GM23248 (cell line): ENCODE results near the gene ACTL6B. TPM values are rescaled to one million over a fixed set of nuclear protein-coding genes. Genes with fewer than 3 reads are reported as not detected.
A peak's percentile ranks its signal among the peaks of the same experiment; 100 is the strongest.

Experiments
- DNase-seq: peaks from one replicate; pipeline ENCODE4 v3.0.0-alpha.2; 2015
- H2AFZ ChIP-seq: fragments of 200-600 bp; sonication (generic); 2 replicates; pipeline ENCODE4 v1.6.1; 2016; ENCODE audit warnings: antibody characterized with exemption
- H3F3A ChIP-seq: fragments of 200-600 bp; sonication (generic); 2 replicates; pipeline ENCODE4 v1.6.1; 2016; ENCODE audit warnings: mild to moderate bottlenecking, antibody characterized with exemption, mixed run types; ENCODE audit not compliant: insufficient read depth
- H3K27ac ChIP-seq: fragments of 200-600 bp; sonication (generic); 2 replicates; pipeline ENCODE4 v1.5.1; 2016; ENCODE audit warnings: mild to moderate bottlenecking
- H3K27me3 ChIP-seq: fragments of 200-600 bp; sonication (generic); replicated peaks from 2 replicates; pipeline ENCODE4 v1.6.1; 2016; ENCODE audit warnings: mild to moderate bottlenecking; ENCODE audit not compliant: insufficient read depth
- H3K36me3 ChIP-seq: fragments of 200-600 bp; sonication (generic); 2 replicates; pipeline ENCODE4 v1.6.1; 2016; ENCODE audit warnings: low read depth, mild to moderate bottlenecking
- H3K4me1 ChIP-seq: fragments of 200-600 bp; sonication (generic); 2 replicates; pipeline ENCODE4 v1.6.1; 2016; ENCODE audit warnings: mild to moderate bottlenecking; ENCODE audit not compliant: insufficient read depth
- H3K4me2 ChIP-seq: fragments of 200-600 bp; sonication (generic); one replicate; pipeline ENCODE4 v1.6.1; 2016; ENCODE audit warnings: mild to moderate bottlenecking; ENCODE audit not compliant: unreplicated experiment
- H3K4me3 ChIP-seq: fragments of 200-600 bp; sonication (generic); 2 replicates; pipeline ENCODE4 v1.5.1; 2016; ENCODE audit warnings: mild to moderate bottlenecking
- H3K79me2 ChIP-seq: fragments of 200-600 bp; sonication (generic); 2 replicates; pipeline ENCODE4 v1.6.1; 2016; ENCODE audit warnings: mild to moderate bottlenecking; ENCODE audit not compliant: insufficient read depth
- H3K9ac ChIP-seq: fragments of 200-600 bp; sonication (generic); 2 replicates; pipeline ENCODE4 v1.6.1; 2016; ENCODE audit warnings: mild to moderate bottlenecking
- H3K9me2 ChIP-seq: fragments of 200-600 bp; sonication (generic); 2 replicates; pipeline ENCODE4 v1.6.1; 2016; ENCODE audit warnings: mixed run types, mild to moderate bottlenecking, moderate library complexity; ENCODE audit not compliant: insufficient read depth
- H3K9me3 ChIP-seq: fragments of 200-600 bp; sonication (generic); one replicate; pipeline ENCODE4 v1.6.1; 2017; ENCODE audit warnings: low read depth
- H4K20me1 ChIP-seq: fragments of 200-600 bp; sonication (generic); 2 replicates; pipeline ENCODE4 v1.6.0; 2016; ENCODE audit not compliant: insufficient read depth
- EZH2 ChIP-seq: fragments of 200-600 bp; sonication (generic); IDR thresholded peaks from 2 replicates; pipeline ENCODE4 v1.6.1; 2018; ENCODE audit warnings: antibody characterized with exemption, mild to moderate bottlenecking; ENCODE audit not compliant: insufficient read depth, poor library complexity, severe bottlenecking
- EZH2phosphoT487 ChIP-seq: fragments of 200-600 bp; sonication (generic); IDR thresholded peaks from 2 replicates; pipeline ENCODE4 v1.6.1; 2018; ENCODE audit warnings: antibody characterized with exemption, moderate library complexity, mild to moderate bottlenecking, low read depth; ENCODE audit not compliant: insufficient read depth
- WGBS, 2 experiments: methylation state at CpG; one replicate each; pipeline ENCODE4 v1.1.6; 2015 to 2017; ENCODE audit warnings: low lambda C conversion rate in 2 of 2, low coverage in 1 of 2; ENCODE audit errors: missing lambda C conversion rate in 2 of 2; 5-methylcytosine and 5-hydroxymethylcytosine counted together
- in situ Hi-C: fragments of 300-500 bp; cut with MboI; formaldehyde crosslinking; loops from 2 replicates; pipeline ENCODE4 v1.15.0; 2020
- polyA plus RNA-seq: library from polyadenylated mRNA; unstranded; fragments of >200 nt; fragmentation: Nextera tagmentation; extraction: Ambion mirVana; gene quantifications from 2 replicates; pipeline ENCODE4 v1.2.1, GENCODE V29; 2016
- total RNA-seq: library from RNA; depleted of rRNA; stranded (reverse); fragments of >200 nt; shearing (Covaris generic); gene quantifications from 2 replicates; pipeline ENCODE4 v1.2.3, GENCODE V29; 2014

Gene ACTL6B
- total and polyA plus RNA-seq, 2 experiments from 2014 or later, result not detected

GRCh38 chr7:100687751-100688300 is 31.6 kb upstream of the ACTL6B start:
- Histone ChIP-seq H3K27me3 (no peaks in the 10 kb centered on the region), H3K4me3 (no peak overlapping the region), H3K4me2 (no peak overlapping the region), H3K9ac (peak overlapping the region; percentile 31; the same call in 1 of the 2 replicates), H3K36me3 (no peaks in the 10 kb centered on the region; the same call in 1 of the 2 replicates), H3K9me3 (no peaks in the 10 kb centered on the region), H3K27ac (no peak overlapping the region), H3K9me2 (no peaks in the 10 kb centered on the region), H3K4me1 (peaks cover 17% of the 10 kb centered on the region), H3K79me2 (peaks cover 52% of the 10 kb centered on the region), H2AFZ (no peak overlapping the region), H4K20me1 (peaks cover 6% of the 10 kb centered on the region; the same call in 1 of the 2 replicates), H3F3A (peaks cover 10% of the 10 kb centered on the region)
- in situ Hi-C loops, result no loop called here
- no peak for TF ChIP-seq EZH2phosphoT487
- TF ChIP-seq EZH2, result no peak
- 70 to 74% methylated on average over 18 to 25 of the region's 25 CpGs for WGBS, 2 experiments
- peak; percentile 70 for DNase-seq

GRCh38 chr7:100687261-100687660 is 31.0 kb upstream of the ACTL6B start:
- H3K36me3 ChIP-seq, result no peaks in the 10 kb centered on the region; the same call in 1 of the 2 replicates
- TF ChIP-seq EZH2, result no peak
- no peak for TF ChIP-seq EZH2phosphoT487

GRCh38 chr7:100686822-100687211 is 30.6 kb upstream of the ACTL6B start:
- no peak overlapping the region for H3K9ac ChIP-seq
- H2AFZ ChIP-seq, result no peak overlapping the region
- in situ Hi-C loops, result no loop called here
- no peaks in the 10 kb centered on the region for H3K27me3 ChIP-seq
- DNase-seq, result no peak
- H3K9me3 ChIP-seq, result no peaks in the 10 kb centered on the region
- H3K4me1 ChIP-seq, result peaks cover 8% of the 10 kb centered on the region; the same call in 1 of the 2 replicates
- peaks cover 6% of the 10 kb centered on the region; the same call in 1 of the 2 replicates for H4K20me1 ChIP-seq
- H3K36me3 ChIP-seq, result no peaks in the 10 kb centered on the region; the same call in 1 of the 2 replicates
- WGBS, 2 experiments, result 93 to 94% methylated on average over 17 of the region's 17 CpGs
- no peaks in the 10 kb centered on the region for H3K9me2 ChIP-seq
- no peak for TF ChIP-seq EZH2
- no peak for TF ChIP-seq EZH2phosphoT487
- no peak overlapping the region for H3K27ac ChIP-seq
- H3K4me2 ChIP-seq, result no peak overlapping the region
- 0 out of 2 replicates have a peak, but pooled peaks cover under 1% of the 10 kb centered on the region for H3F3A ChIP-seq
- H3K4me3 ChIP-seq, result no peak overlapping the region
- H3K79me2 ChIP-seq, result peaks cover 42% of the 10 kb centered on the region

More at GRCh38 chr7:100687261-100687660, 31.0 kb upstream of the ACTL6B start:
- H4K20me1 ChIP-seq, result peaks cover 6% of the 10 kb centered on the region; the same call in 1 of the 2 replicates
- H3K4me2 ChIP-seq, result no peak overlapping the region
- no peaks in the 10 kb centered on the region for H3K9me2 ChIP-seq
- H3F3A ChIP-seq, result peaks cover 4% of the 10 kb centered on the region; the same call in 1 of the 2 replicates
- no peaks in the 10 kb centered on the region for H3K27me3 ChIP-seq
- H3K4me1 ChIP-seq, result peaks cover 13% of the 10 kb centered on the region
- H3K79me2 ChIP-seq, result peaks cover 46% of the 10 kb centered on the region
- 89 to 99% methylated on average over 10 to 22 of the region's 22 CpGs for WGBS, 2 experiments
- H3K4me3 ChIP-seq, result no peak overlapping the region
- no peak overlapping the region for H2AFZ ChIP-seq
- H3K27ac ChIP-seq, result no peak overlapping the region
- DNase-seq, result no peak
- H3K9me3 ChIP-seq, result no peaks in the 10 kb centered on the region
- in situ Hi-C loops, result no loop called here
- no peak overlapping the region for H3K9ac ChIP-seq

- Histone ChIP-seq H3F3A (no peaks in the 10 kb centered on the region), H3K27ac (no peak overlapping the region), H3K36me3 (no peaks in the 10 kb centered on the region; the same call in 1 of the 2 replicates), H4K20me1 (peaks cover 6% of the 10 kb centered on the region; the same call in 1 of the 2 replicates), H3K9me3 (no peaks in the 10 kb centered on the region), H3K9me2 (no peaks in the 10 kb centered on the region), H3K27me3 (no peaks in the 10 kb centered on the region), H3K4me2 (no peak overlapping the region), H3K9ac (no peak overlapping the region), H2AFZ (no peak overlapping the region), H3K79me2 (peaks cover 37% of the 10 kb centered on the region), H3K4me3 (no peak overlapping the region), H3K4me1 (0 out of 2 replicates have a peak, but pooled peaks cover 8% of the 10 kb centered on the region)
- TF ChIP-seq EZH2phosphoT487 (no peak), EZH2 (no peak)
- no peak for DNase-seq
- WGBS, 2 experiments, result 90% methylated on average over 21 to 33 of the region's 33 CpGs
- in situ Hi-C loops, result no loop called here
These were observed 30.1 kb upstream of the ACTL6B start for GRCh38 chr7:100686201-100686821.
